Measurements from ENCODE around the gene MIA. TPM values are rescaled to one million over a fixed set of nuclear protein-coding genes. Genes with fewer than 3 reads are reported as not detected.
A peak's percentile ranks its signal among the peaks of the same experiment; 100 is the strongest.

MIA gene
- total and polyA plus RNA-seq, 4 donors = 0.42 to 0.44 TPM; not detected in 2

DNA sequence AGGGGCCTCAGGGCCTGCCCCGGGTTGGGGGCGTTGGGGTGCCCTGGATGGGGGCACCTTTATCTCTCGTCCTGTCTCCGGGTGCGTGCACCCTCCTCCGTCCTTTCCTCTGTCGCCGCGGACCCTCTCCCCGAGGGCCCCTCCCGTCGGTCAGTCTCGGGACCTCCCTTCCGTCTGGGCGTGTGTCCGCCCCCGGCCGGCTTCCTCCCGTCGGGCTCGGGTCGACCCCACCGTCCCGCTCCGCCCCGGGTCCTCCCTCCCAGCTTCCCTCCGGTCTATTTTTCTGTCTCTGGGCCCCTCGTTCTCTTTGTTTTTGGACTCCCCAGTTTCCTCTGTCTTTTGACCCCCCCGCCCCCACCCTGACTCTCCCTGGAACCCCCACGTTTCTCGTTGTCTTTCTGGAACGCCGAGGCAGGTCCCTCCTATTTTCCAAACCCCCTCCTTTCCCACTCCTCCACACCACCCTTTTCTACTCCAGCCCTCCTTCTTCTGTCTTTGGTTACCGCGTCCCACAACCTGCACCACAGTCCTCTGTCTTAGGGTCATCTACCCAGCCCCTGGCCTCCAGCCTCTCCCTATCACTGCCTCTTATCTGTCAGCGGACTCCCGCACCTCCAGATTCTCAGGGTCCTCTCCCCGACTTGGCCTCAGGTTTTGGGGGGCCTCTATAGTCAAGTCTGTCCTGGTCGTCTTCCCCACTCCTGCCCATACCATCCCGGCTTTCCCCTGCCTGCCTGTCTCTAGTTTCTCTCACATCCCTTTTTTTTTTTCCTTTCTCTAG, 24.4 kb downstream of the MIA start:
- Histone ChIP-seq H3K27ac (ENCODE audit: low read depth in 1 of 2, low read length in 2 of 2) (peak overlapping the region; percentile 62 to 89), H3K9me3 (ENCODE audit: control insufficient read depth in 4 of 4, low read length in 3 of 4) (no peaks in the 10 kb centered on the region), H3K4me3 (ENCODE audit: low read depth in 1 of 3, low read length in 3 of 3) (peak overlapping the region; percentile 74 to 89 (median 88)), H3K36me3 (ENCODE audit: control insufficient read depth in 4 of 4, insufficient read depth in 3 of 4, low read depth in 1 of 4, low read length in 3 of 4) (peaks cover 0 to 5% (median 3%) of the 10 kb centered on the region in 4 donors), H3K27me3 (ENCODE audit: control insufficient read depth in 4 of 4, insufficient read depth in 4 of 4, low read length in 3 of 4) (no peaks in the 10 kb centered on the region), H3K4me1 (ENCODE audit: control insufficient read depth in 4 of 4, insufficient read depth in 4 of 4, low read length in 3 of 4) (peaks cover 30 to 58% (median 54%) of the 10 kb centered on the region in 4 donors), H3K9ac (ENCODE audit: low read depth in 1 of 2, low read length in 2 of 2) (peak overlapping the region; percentile 36)
- peak; percentile 50 for TF ChIP-seq NR2F2 (IDR thresholded peaks at IDR 0.05)
- no peak for TF ChIP-seq CTCF (IDR thresholded peaks at IDR 0.05; ENCODE audit: low read depth, low read length, missing input control)
- TF ChIP-seq YY1 (IDR thresholded peaks at IDR 0.05) = no peak
- TF ChIP-seq RAD21 (IDR thresholded peaks at IDR 0.05) = no peak
- TF ChIP-seq GABPA (IDR thresholded peaks at IDR 0.05 in 1 of 2, conservative IDR thresholded peaks at IDR 0.05 in 1 of 2) = no peak
- no peak for DNase-seq (ENCODE audit: low spot score)
- 7% methylated on average over 40 of the region's 40 CpGs for WGBS

GRCh38 chr19:40800339-40800996, 25.1 kb downstream of the MIA start:
- peaks cover 32 to 65% (median 61%) of the 10 kb centered on the region in 4 donors for H3K4me1 ChIP-seq (ENCODE audit: control insufficient read depth in 4 of 4, insufficient read depth in 4 of 4, low read length in 3 of 4)
- H3K27ac ChIP-seq (ENCODE audit: low read depth in 1 of 2, low read length in 2 of 2) = peak overlapping the region; percentile 62 to 89
- H3K27me3 ChIP-seq (ENCODE audit: control insufficient read depth in 4 of 4, insufficient read depth in 4 of 4, low read length in 3 of 4) = no peaks in the 10 kb centered on the region
- no peaks in the 10 kb centered on the region for H3K9me3 ChIP-seq (ENCODE audit: control insufficient read depth in 4 of 4, low read length in 3 of 4)
- no peak for DNase-seq (ENCODE audit: low spot score)
- WGBS = 73% methylated on average over 27 of the region's 27 CpGs
- no peak overlapping the region for H3K9ac ChIP-seq (ENCODE audit: low read depth in 1 of 2, low read length in 2 of 2)
- H3K4me3 ChIP-seq (ENCODE audit: low read depth in 1 of 3, low read length in 3 of 3) = peak overlapping the region; percentile 74 to 89 (median 88)
- H3K36me3 ChIP-seq (ENCODE audit: control insufficient read depth in 4 of 4, insufficient read depth in 3 of 4, low read depth in 1 of 4, low read length in 3 of 4) = peaks cover 0 to 5% (median 3%) of the 10 kb centered on the region in 4 donors
- no peak for TF ChIP-seq MAX (IDR thresholded peaks at IDR 0.05)

GRCh38 chr19:40800997-40801377, 25.7 kb downstream of the MIA start:
- peak overlapping the region in 1 of 2 donors; percentile 89 for H3K27ac ChIP-seq (ENCODE audit: low read depth in 1 of 2, low read length in 2 of 2)
- 86% methylated on average over 27 of the region's 27 CpGs for WGBS
- no peaks in the 10 kb centered on the region for H3K9me3 ChIP-seq (ENCODE audit: control insufficient read depth in 4 of 4, low read length in 3 of 4)
- H3K9ac ChIP-seq (ENCODE audit: low read depth in 1 of 2, low read length in 2 of 2) = no peak overlapping the region
- peaks cover 0 to 5% (median 3%) of the 10 kb centered on the region in 4 donors for H3K36me3 ChIP-seq (ENCODE audit: control insufficient read depth in 4 of 4, insufficient read depth in 3 of 4, low read depth in 1 of 4, low read length in 3 of 4)
- no peak overlapping the region for H3K4me3 ChIP-seq (ENCODE audit: low read depth in 1 of 3, low read length in 3 of 3)
- no peaks in the 10 kb centered on the region for H3K27me3 ChIP-seq (ENCODE audit: control insufficient read depth in 4 of 4, insufficient read depth in 4 of 4, low read length in 3 of 4)
- DNase-seq (ENCODE audit: low spot score) = no peak
- peaks cover 34 to 71% (median 65%) of the 10 kb centered on the region in 4 donors for H3K4me1 ChIP-seq (ENCODE audit: control insufficient read depth in 4 of 4, insufficient read depth in 4 of 4, low read length in 3 of 4)
- no peak for TF ChIP-seq JUND (IDR thresholded peaks at IDR 0.05)
- TF ChIP-seq ZBTB33 (IDR thresholded peaks at IDR 0.05) = no peak
- no peak for TF ChIP-seq SP1 (IDR thresholded peaks at IDR 0.05)
- no peak for TF ChIP-seq FOXA2 (IDR thresholded peaks at IDR 0.05)
- TF ChIP-seq RXRA (IDR thresholded peaks at IDR 0.05) = no peak
- TF ChIP-seq HNF4G (IDR thresholded peaks at IDR 0.05) = no peak
- TF ChIP-seq, protein P1, sequence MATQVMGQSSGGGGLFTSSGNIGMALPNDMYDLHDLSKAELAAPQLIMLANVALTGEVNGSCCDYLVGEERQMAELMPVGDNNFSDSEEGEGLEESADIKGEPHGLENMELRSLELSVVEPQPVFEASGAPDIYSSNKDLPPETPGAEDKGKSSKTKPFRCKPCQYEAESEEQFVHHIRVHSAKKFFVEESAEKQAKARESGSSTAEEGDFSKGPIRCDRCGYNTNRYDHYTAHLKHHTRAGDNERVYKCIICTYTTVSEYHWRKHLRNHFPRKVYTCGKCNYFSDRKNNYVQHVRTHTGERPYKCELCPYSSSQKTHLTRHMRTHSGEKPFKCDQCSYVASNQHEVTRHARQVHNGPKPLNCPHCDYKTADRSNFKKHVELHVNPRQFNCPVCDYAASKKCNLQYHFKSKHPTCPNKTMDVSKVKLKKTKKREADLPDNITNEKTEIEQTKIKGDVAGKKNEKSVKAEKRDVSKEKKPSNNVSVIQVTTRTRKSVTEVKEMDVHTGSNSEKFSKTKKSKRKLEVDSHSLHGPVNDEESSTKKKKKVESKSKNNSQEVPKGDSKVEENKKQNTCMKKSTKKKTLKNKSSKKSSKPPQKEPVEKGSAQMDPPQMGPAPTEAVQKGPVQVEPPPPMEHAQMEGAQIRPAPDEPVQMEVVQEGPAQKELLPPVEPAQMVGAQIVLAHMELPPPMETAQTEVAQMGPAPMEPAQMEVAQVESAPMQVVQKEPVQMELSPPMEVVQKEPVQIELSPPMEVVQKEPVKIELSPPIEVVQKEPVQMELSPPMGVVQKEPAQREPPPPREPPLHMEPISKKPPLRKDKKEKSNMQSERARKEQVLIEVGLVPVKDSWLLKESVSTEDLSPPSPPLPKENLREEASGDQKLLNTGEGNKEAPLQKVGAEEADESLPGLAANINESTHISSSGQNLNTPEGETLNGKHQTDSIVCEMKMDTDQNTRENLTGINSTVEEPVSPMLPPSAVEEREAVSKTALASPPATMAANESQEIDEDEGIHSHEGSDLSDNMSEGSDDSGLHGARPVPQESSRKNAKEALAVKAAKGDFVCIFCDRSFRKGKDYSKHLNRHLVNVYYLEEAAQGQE (IDR thresholded peaks at IDR 0.05) = no peak
- TF ChIP-seq GABPA (IDR thresholded peaks at IDR 0.05 in 1 of 2, conservative IDR thresholded peaks at IDR 0.05 in 1 of 2) = no peak
- TF ChIP-seq TAF1 (conservative IDR thresholded peaks at IDR 0.05) = no peak
- TF ChIP-seq FOXA1 (IDR thresholded peaks at IDR 0.05) = no peak
- no peak for TF ChIP-seq MAX (IDR thresholded peaks at IDR 0.05)
- no peak for TF ChIP-seq EGR1 (IDR thresholded peaks at IDR 0.05; ENCODE audit: low read depth in 2 of 2)
